HG02798 (cell line): ENCODE data around the gene CACYBP.

ENCODE experiments used
- ATAC-seq: cut with Tn5 transposase; IDR thresholded peaks from one replicate; pipeline ENCODE4 v1.9.1; 2021; ENCODE audit warnings: mild to moderate bottlenecking; ENCODE audit not compliant: unreplicated experiment, poor library complexity

Gene CACYBP

GRCh38 chr1:175054736-175055135 is 55.0 kb downstream of the CACYBP start:
- no peak for ATAC-seq
